PC-9 (cell line): ENCODE data around the gene VWC2. TPM values are rescaled to one million over a fixed set of nuclear protein-coding genes. Genes with fewer than 3 reads are reported as not detected.

ENCODE experiments used
- BruUV-seq: library from RNA; stranded (reverse); fragments of 400-500 nt; replicated peaks from 2 replicates; lab custom pipeline; 2021; lab: Mats Ljungman, UMichigan
- CTCF ChIA-PET: fragments of 300-600 bp; sonication (Branson Sonifier 250); formaldehyde crosslinking; loops from one replicate; lab custom pipeline; 2022; ENCODE audit warnings: antibody characterized with exemption; lab: Charles Lee
- POLR2A ChIA-PET: fragments of 300-600 bp; sonication (Branson Sonifier 250); formaldehyde crosslinking; loops from one replicate; lab custom pipeline; 2022; ENCODE audit warnings: antibody characterized with exemption; ENCODE audit not compliant: unreplicated experiment; lab: Charles Lee
- DNase-seq, 2 experiments: peaks; one replicate each; pipeline versions ENCODE4 v3.0.0 to v3.0.0-alpha.2; 2015 to 2022; ENCODE audit warnings: mixed read lengths in 1 of 2
- H2AFZ ChIP-seq: fragments of 200-600 bp; sonication (generic); 2 replicates; pipeline ENCODE4 v1.8.1; 2017; ENCODE audit warnings: antibody characterized with exemption
- H3F3A ChIP-seq: fragments of 200-600 bp; sonication (generic); 2 replicates; pipeline ENCODE4 v1.8.1; 2017; ENCODE audit warnings: antibody characterized with exemption, mild to moderate bottlenecking, low read depth; ENCODE audit not compliant: insufficient read depth
- H3K27ac ChIP-seq: fragments of 200-600 bp; sonication (generic); 2 replicates; pipeline ENCODE4 v1.6.1; 2016; ENCODE audit warnings: mixed run types
- H3K27me3 ChIP-seq: fragments of 200-600 bp; sonication (generic); 2 replicates; pipeline ENCODE4 v1.6.1; 2016; ENCODE audit warnings: low read depth, mixed run types; ENCODE audit not compliant: insufficient read depth
- H3K36me3 ChIP-seq: fragments of 200-600 bp; sonication (generic); 2 replicates; pipeline ENCODE4 v1.6.1; 2016; ENCODE audit warnings: low read depth, mixed run types
- H3K4me1 ChIP-seq: fragments of 200-600 bp; sonication (generic); replicated peaks from 2 replicates; pipeline ENCODE4 v1.6.1; 2016; ENCODE audit warnings: mixed run types; ENCODE audit not compliant: insufficient read depth
- H3K4me2 ChIP-seq: fragments of 200-600 bp; sonication (generic); 2 replicates; pipeline ENCODE4 v1.6.1; 2017; ENCODE audit warnings: mixed run types
- H3K4me3 ChIP-seq: fragments of 200-600 bp; sonication (generic); 2 replicates; pipeline ENCODE4 v1.6.1; 2016; ENCODE audit warnings: mixed run types
- H3K79me2 ChIP-seq: fragments of 200-600 bp; sonication (generic); 2 replicates; pipeline ENCODE4 v1.6.1; 2017; ENCODE audit warnings: low read depth, mixed run types
- H3K9me2 ChIP-seq: fragments of 200-600 bp; sonication (generic); 2 replicates; pipeline ENCODE4 v1.8.1; 2017; ENCODE audit warnings: mild to moderate bottlenecking; ENCODE audit not compliant: insufficient read depth
- H3K9me3 ChIP-seq: fragments of 200-600 bp; sonication (generic); 2 replicates; pipeline ENCODE4 v1.8.1; 2016; ENCODE audit warnings: low read depth; ENCODE audit not compliant: insufficient read depth
- H4K20me1 ChIP-seq: fragments of 200-600 bp; sonication (generic); 2 replicates; pipeline ENCODE4 v1.8.1; 2017; ENCODE audit not compliant: insufficient read depth
- CTCF ChIP-seq: fragments of 200-600 bp; sonication (generic); conservative IDR thresholded peaks from 2 replicates; pipeline ENCODE4 v1.6.1; 2017; ENCODE audit warnings: mixed run types, antibody characterized with exemption, mild to moderate bottlenecking, moderate library complexity
- EZH2 ChIP-seq: fragments of 200-600 bp; sonication (generic); IDR thresholded peaks from 2 replicates; pipeline ENCODE4 v1.8.0; 2017; ENCODE audit warnings: antibody characterized with exemption, low read depth
- intact Hi-C: fragments of 100-400 bp; cut with micrococcal nuclease; formaldehyde crosslinking; loops from one replicate; pipeline ENCODE4 v1.10.0; 2022; ENCODE audit not compliant: unreplicated experiment
- total RNA-seq: library from RNA; stranded (reverse); gene quantifications from 2 replicates; pipeline ENCODE4 v1.2.3, GENCODE V29; 2021

Gene VWC2
- total RNA-seq, 1 experiment from 2014 or later, result not detected

GRCh38 chr7:49817279-49817678, 43.8 kb downstream of the VWC2 start:
- Histone ChIP-seq H3F3A (no peaks in the 10 kb centered on the region), H4K20me1 (no peaks in the 10 kb centered on the region), H3K27me3 (no peaks in the 10 kb centered on the region), H2AFZ (no peak overlapping the region), H3K9me2 (no peaks in the 10 kb centered on the region), H3K9me3 (no peaks in the 10 kb centered on the region), H3K36me3 (no peaks in the 10 kb centered on the region), H3K4me3 (no peak overlapping the region), H3K27ac (no peak overlapping the region), H3K4me1 (no peaks in the 10 kb centered on the region), H3K4me2 (no peak overlapping the region), H3K79me2 (no peaks in the 10 kb centered on the region)
- ChIA-PET CTCF (no interaction called here), POLR2A (no interaction called here)
- BruUV-seq, result no TSS peak
- TF ChIP-seq EZH2 (no peak), CTCF (no peak)
- intact Hi-C loops, result no loop called here
- DNase-seq, result no peak

DNA sequence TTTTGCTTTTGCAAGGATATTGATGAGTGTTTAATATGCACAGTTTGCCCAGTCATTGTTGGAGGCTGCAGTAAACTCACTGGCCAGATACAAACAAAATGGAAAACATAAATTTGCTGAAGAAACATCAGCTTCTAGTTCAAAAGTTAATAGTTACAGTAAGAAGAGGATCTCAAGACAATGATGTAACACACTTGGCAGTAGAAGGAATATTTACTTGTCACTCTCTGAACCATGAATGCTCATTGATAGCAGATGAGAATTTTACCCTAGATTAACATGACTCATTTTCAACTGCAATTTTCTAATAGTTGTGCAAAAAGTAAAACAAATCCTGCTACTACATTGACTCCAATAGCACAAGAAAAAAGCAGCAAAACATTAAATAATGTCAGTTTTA, 47.7 kb downstream of the VWC2 start:
- H4K20me1 ChIP-seq, result no peaks in the 10 kb centered on the region
- H2AFZ ChIP-seq, result no peak overlapping the region
- H3K4me3 ChIP-seq, result no peak overlapping the region
- no peaks in the 10 kb centered on the region for H3K27me3 ChIP-seq
- no peaks in the 10 kb centered on the region for H3K4me1 ChIP-seq
- DNase-seq, result no peak
- no TSS peak for BruUV-seq
- intact Hi-C loops, result no loop called here
- no peaks in the 10 kb centered on the region for H3K9me2 ChIP-seq
- H3F3A ChIP-seq, result no peaks in the 10 kb centered on the region
- ChIA-PET CTCF (no interaction called here), POLR2A (no interaction called here)
- TF ChIP-seq CTCF (no peak), EZH2 (no peak)
- H3K27ac ChIP-seq, result no peak overlapping the region
- H3K4me2 ChIP-seq, result no peak overlapping the region
- no peaks in the 10 kb centered on the region for H3K9me3 ChIP-seq
- H3K79me2 ChIP-seq, result no peaks in the 10 kb centered on the region
- no peaks in the 10 kb centered on the region for H3K36me3 ChIP-seq

GRCh38 chr7:49822856-49823255, 49.4 kb downstream of the VWC2 start:
- no peaks in the 10 kb centered on the region for H3F3A ChIP-seq
- H3K9me3 ChIP-seq, result no peaks in the 10 kb centered on the region
- BruUV-seq, result no TSS peak
- intact Hi-C loops, result no loop called here
- no peaks in the 10 kb centered on the region for H3K9me2 ChIP-seq
- TF ChIP-seq EZH2, result no peak
- no peak for TF ChIP-seq CTCF
- no peaks in the 10 kb centered on the region for H3K4me1 ChIP-seq
- no peak overlapping the region for H2AFZ ChIP-seq
- ChIA-PET POLR2A (no interaction called here), CTCF (no interaction called here)
- H3K4me2 ChIP-seq, result no peak overlapping the region
- no peak for DNase-seq
- no peaks in the 10 kb centered on the region for H4K20me1 ChIP-seq
- no peaks in the 10 kb centered on the region for H3K27me3 ChIP-seq
- H3K79me2 ChIP-seq, result no peaks in the 10 kb centered on the region
- H3K27ac ChIP-seq, result no peak overlapping the region
- no peak overlapping the region for H3K4me3 ChIP-seq
- no peaks in the 10 kb centered on the region for H3K36me3 ChIP-seq
